ENCODE data around the gene DNAI1. TPM values are rescaled to one million over a fixed set of nuclear protein-coding genes. Genes with fewer than 3 reads are reported as not detected.

The DNAI1 gene
- total RNA-seq, 4 donors from 2014 or later = 0.51 TPM; not detected in 3

DNA sequence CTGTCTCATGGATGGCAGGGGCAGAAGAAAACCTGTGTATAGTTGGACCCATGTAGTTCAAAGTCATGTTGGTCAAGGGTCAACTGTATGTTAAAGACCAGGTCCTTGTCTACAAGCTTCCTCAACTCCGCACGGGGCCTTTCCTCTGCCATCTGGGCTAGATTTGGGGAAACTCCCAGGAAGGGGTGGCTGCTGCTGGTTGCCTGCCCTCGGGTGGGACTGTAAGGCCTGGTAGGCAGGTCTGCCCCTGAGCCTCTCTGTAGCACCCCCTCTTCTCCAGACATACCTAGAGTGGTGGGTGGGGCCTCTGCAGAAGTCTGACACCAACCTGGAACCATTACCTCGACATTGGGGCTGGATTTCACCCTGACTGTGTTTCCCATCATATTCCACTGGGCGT, 49.0 kb downstream of the DNAI1 start:
- TF ChIP-seq, protein P1, sequence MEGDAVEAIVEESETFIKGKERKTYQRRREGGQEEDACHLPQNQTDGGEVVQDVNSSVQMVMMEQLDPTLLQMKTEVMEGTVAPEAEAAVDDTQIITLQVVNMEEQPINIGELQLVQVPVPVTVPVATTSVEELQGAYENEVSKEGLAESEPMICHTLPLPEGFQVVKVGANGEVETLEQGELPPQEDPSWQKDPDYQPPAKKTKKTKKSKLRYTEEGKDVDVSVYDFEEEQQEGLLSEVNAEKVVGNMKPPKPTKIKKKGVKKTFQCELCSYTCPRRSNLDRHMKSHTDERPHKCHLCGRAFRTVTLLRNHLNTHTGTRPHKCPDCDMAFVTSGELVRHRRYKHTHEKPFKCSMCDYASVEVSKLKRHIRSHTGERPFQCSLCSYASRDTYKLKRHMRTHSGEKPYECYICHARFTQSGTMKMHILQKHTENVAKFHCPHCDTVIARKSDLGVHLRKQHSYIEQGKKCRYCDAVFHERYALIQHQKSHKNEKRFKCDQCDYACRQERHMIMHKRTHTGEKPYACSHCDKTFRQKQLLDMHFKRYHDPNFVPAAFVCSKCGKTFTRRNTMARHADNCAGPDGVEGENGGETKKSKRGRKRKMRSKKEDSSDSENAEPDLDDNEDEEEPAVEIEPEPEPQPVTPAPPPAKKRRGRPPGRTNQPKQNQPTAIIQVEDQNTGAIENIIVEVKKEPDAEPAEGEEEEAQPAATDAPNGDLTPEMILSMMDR (IDR thresholded peaks at IDR 0.05; ENCODE audit: low read depth) = no peak

GRCh38 chr9:34507966-34508365, 49.4 kb downstream of the DNAI1 start:
- TF ChIP-seq, protein P1 (IDR thresholded peaks at IDR 0.05; ENCODE audit: low read depth) = no peak

GRCh38 chr9:34508463-34508862, 49.9 kb downstream of the DNAI1 start:
- TF ChIP-seq, protein P1 (IDR thresholded peaks at IDR 0.05; ENCODE audit: low read depth) = no peak

GRCh38 chr9:34508951-34509350, 50.3 kb downstream of the DNAI1 start:
- TF ChIP-seq, protein P1 (IDR thresholded peaks at IDR 0.05; ENCODE audit: low read depth) = no peak

GRCh38 chr9:34510497-34511468, 52.2 kb downstream of the DNAI1 start:
- TF ChIP-seq, protein P1 (IDR thresholded peaks at IDR 0.05; ENCODE audit: low read depth) = no peak

DNA sequence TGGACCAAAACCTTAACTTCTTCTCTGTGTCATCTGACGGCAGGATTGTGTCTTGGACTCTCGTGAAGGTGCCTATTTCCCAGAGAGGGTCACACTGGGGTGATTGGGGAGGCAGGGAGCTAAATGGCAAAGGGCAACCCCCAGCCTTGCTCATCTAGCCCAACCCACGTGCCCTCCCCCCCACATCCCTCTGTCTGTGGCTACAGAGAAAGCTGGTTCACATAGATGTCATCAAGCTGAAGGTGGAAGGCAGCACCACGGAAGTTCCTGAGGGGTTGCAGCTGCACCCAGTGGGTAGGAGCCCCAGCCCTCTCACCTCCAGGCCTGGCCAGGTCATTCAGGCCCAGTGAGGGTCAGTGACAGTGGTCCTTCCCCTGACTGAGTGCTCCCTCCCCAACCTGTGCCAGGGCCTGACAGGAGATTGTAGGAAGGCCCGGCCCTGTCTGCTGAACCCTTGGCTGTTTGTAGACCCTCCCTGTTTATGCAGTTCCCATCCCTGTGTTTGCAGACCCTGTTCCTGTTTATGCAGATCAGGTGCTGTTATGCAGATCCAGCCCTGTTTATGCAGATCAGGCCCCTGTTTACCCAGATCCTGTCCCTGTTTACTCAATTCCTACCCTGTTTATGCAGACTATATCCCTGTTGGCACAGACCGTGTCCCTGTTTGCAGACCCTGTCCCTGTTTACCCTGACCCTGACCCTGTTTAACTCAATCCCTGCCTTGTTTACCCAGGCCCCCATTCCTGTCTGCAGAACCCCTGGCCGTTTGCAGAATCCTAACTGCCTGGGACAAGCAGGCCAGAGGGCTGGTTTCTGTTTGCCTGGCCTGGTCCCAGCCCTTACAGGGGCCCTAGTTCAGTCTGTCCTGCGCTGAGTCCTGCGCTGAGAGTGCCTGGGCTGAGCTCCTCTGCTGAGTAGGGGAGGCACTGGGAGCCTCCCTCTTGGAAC, 53.8 kb downstream of the DNAI1 start:
- TF ChIP-seq, protein P1 (IDR thresholded peaks at IDR 0.05; ENCODE audit: low read depth) = no peak
